SK-N-DZ (cell line): ENCODE measurements around the gene ABRACL. TPM values are rescaled to one million over a fixed set of nuclear protein-coding genes. Genes with fewer than 3 reads are reported as not detected.
"Not testable (repeated sequence)": the region's sequence is repeated elsewhere in the genome, so short reads cannot be mapped to it uniquely, and the experiment has no call there.

Source experiments
- DNase-seq: peaks from one replicate; pipeline ENCODE4 v3.0.0-alpha.2; 2015; ENCODE audit warnings: low spot score
- polyA plus RNA-seq, 2 experiments: library from polyadenylated mRNA; depleted of rRNA; stranded (reverse); fragments of >200 nt; gene quantifications; 2 replicates each; pipeline ENCODE4 v1.2.3, GENCODE V29; 2014

The ABRACL gene
- polyA plus RNA-seq (2014; cell fraction: cytosol; rRNA removed) = 51.9 and 55.9 TPM in 2 replicates
- 24.0 and 26.2 TPM in 2 replicates for polyA plus RNA-seq (2014; cell fraction: nucleus; rRNA removed)

- DNase-seq = peak; percentile 83
These were observed at the start of gene ABRACL for GRCh38 chr6:139028658-139029469. ABRACL (plus strand) TSS chr6:139028745; CDS start chr6:139034161, 5,416 bp downstream.

GRCh38 chr6:138979365-138979764, 49.2 kb upstream of the ABRACL start:
- no peak for DNase-seq

- no peak for DNase-seq
These were observed 48.5 kb upstream of the ABRACL start for GRCh38 chr6:138979813-138980668.

GRCh38 chr6:138981416-138981815, 47.1 kb upstream of the ABRACL start:
- DNase-seq = no peak

GRCh38 chr6:138986578-138986977, 42.0 kb upstream of the ABRACL start:
- no peak for DNase-seq

GRCh38 chr6:138987080-138987642, 41.4 kb upstream of the ABRACL start:
- peak; percentile 19 for DNase-seq

GRCh38 chr6:138987643-138988468, 40.7 kb upstream of the ABRACL start, which contains the start of gene REPS1:
REPS1 (minus strand) TSS chr6:138988253; CDS start chr6:138987682, 571 bp downstream.
- DNase-seq = peak; percentile 92

GRCh38 chr6:138988469-138988834, 40.1 kb upstream of the ABRACL start:
- DNase-seq = no peak

- DNase-seq = no peak
These were observed 39.2 kb upstream of the ABRACL start for GRCh38 chr6:138989098-138989983.

GRCh38 chr6:138991206-138991605, 37.3 kb upstream of the ABRACL start:
- DNase-seq = no peak

GRCh38 chr6:138992965-138993364, 35.6 kb upstream of the ABRACL start:
- not testable (repeated sequence) for DNase-seq

- not testable (repeated sequence) for DNase-seq
These were observed 35.1 kb upstream of the ABRACL start for GRCh38 chr6:138993410-138993809.

- DNase-seq = no peak
These were observed 32.0 kb upstream of the ABRACL start for GRCh38 chr6:138996524-138996923.

- DNase-seq = no peak
These were observed 31.4 kb upstream of the ABRACL start for GRCh38 chr6:138997136-138997535.

- peak; percentile 45 for DNase-seq
These were observed 28.4 kb upstream of the ABRACL start for GRCh38 chr6:138999949-139000725.

- no peak for DNase-seq
These were observed 24.8 kb upstream of the ABRACL start for GRCh38 chr6:139003751-139004150.

- DNase-seq = no peak
These were observed 22.1 kb upstream of the ABRACL start for GRCh38 chr6:139006477-139006876.

- DNase-seq = no peak
These were observed 21.1 kb upstream of the ABRACL start for GRCh38 chr6:139007428-139007827.

GRCh38 chr6:139008117-139008516, 20.4 kb upstream of the ABRACL start:
- no peak for DNase-seq
